Measurements from ENCODE around the gene ARMH3. TPM values are rescaled to one million over a fixed set of nuclear protein-coding genes. Genes with fewer than 3 reads are reported as not detected.

The ARMH3 gene
- polyA plus RNA-seq, 1 experiment, result 18.5 TPM

- ChIA-PET POLR2A (no interaction called here), CTCF (interaction anchor here (0.9 kb wide), 2 partner anchors 10 to 132 kb away, joined by 3 read pairs; no protein-coding TSS in a partner anchor)
- Histone ChIP-seq H3K4me3 (ENCODE audit: low read depth, low read length) (no peak overlapping the region), H3K36me3 (ENCODE audit: control insufficient read depth, insufficient read depth, low read length) (peaks cover 2% of the 10 kb centered on the region), H3K27me3 (ENCODE audit: control insufficient read depth, insufficient read depth, low read length) (no peaks in the 10 kb centered on the region)
- DNase-seq (ENCODE audit: low read depth), result no peak
- TF ChIP-seq, protein P1, sequence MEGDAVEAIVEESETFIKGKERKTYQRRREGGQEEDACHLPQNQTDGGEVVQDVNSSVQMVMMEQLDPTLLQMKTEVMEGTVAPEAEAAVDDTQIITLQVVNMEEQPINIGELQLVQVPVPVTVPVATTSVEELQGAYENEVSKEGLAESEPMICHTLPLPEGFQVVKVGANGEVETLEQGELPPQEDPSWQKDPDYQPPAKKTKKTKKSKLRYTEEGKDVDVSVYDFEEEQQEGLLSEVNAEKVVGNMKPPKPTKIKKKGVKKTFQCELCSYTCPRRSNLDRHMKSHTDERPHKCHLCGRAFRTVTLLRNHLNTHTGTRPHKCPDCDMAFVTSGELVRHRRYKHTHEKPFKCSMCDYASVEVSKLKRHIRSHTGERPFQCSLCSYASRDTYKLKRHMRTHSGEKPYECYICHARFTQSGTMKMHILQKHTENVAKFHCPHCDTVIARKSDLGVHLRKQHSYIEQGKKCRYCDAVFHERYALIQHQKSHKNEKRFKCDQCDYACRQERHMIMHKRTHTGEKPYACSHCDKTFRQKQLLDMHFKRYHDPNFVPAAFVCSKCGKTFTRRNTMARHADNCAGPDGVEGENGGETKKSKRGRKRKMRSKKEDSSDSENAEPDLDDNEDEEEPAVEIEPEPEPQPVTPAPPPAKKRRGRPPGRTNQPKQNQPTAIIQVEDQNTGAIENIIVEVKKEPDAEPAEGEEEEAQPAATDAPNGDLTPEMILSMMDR (IDR thresholded peaks at IDR 0.05; ENCODE audit: insufficient read depth, low read depth, low read length), result no peak
These were observed 83.2 kb downstream of the ARMH3 start for GRCh38 chr10:101972761-101973160.

GRCh38 chr10:101969412-101969922, 86.5 kb downstream of the ARMH3 start:
- TF ChIP-seq, protein P1 (IDR thresholded peaks at IDR 0.05; ENCODE audit: insufficient read depth, low read depth, low read length), result no peak
- H3K36me3 ChIP-seq (ENCODE audit: control insufficient read depth, insufficient read depth, low read length), result peaks cover 1% of the 10 kb centered on the region
- CTCF ChIA-PET, result interaction anchor here (0.7 to 1.9 kb wide), 3 partner anchors 23 to 80 kb away, joined by 3 to 8 read pairs (median 3); no protein-coding TSS in a partner anchor
- POLR2A ChIA-PET, result no interaction called here
- no peaks in the 10 kb centered on the region for H3K27me3 ChIP-seq (ENCODE audit: control insufficient read depth, insufficient read depth, low read length)
- DNase-seq (ENCODE audit: low read depth), result no peak
- H3K4me3 ChIP-seq (ENCODE audit: low read depth, low read length), result no peak overlapping the region

GRCh38 chr10:101968940-101969321, 87.0 kb downstream of the ARMH3 start:
- DNase-seq (ENCODE audit: low read depth), result no peak
- ChIA-PET CTCF (interaction anchor here (0.8 to 1.9 kb wide), 2 partner anchors 24 to 79 kb away, joined by 3 to 8 read pairs; no protein-coding TSS in a partner anchor), POLR2A (no interaction called here)
- Histone ChIP-seq H3K27me3 (ENCODE audit: control insufficient read depth, insufficient read depth, low read length) (no peaks in the 10 kb centered on the region), H3K36me3 (ENCODE audit: control insufficient read depth, insufficient read depth, low read length) (peaks cover 1% of the 10 kb centered on the region), H3K4me3 (ENCODE audit: low read depth, low read length) (no peak overlapping the region)
- TF ChIP-seq, protein P1 (IDR thresholded peaks at IDR 0.05; ENCODE audit: insufficient read depth, low read depth, low read length), result no peak

- no peak for DNase-seq (ENCODE audit: low read depth)
- ChIA-PET POLR2A (interaction anchor here (0.7 kb wide), 1 partner anchor 173 kb away, joined by 3 read pairs; no protein-coding TSS in a partner anchor), CTCF (interaction anchor here (1.9 kb wide), 1 partner anchor 79 kb away, joined by 8 read pairs; no protein-coding TSS in a partner anchor)
- TF ChIP-seq, protein P1 (IDR thresholded peaks at IDR 0.05; ENCODE audit: insufficient read depth, low read depth, low read length), result no peak
- H3K4me3 ChIP-seq (ENCODE audit: low read depth, low read length), result no peak overlapping the region
- H3K27me3 ChIP-seq (ENCODE audit: control insufficient read depth, insufficient read depth, low read length), result no peaks in the 10 kb centered on the region
- peaks cover 1% of the 10 kb centered on the region for H3K36me3 ChIP-seq (ENCODE audit: control insufficient read depth, insufficient read depth, low read length)
These were observed 87.6 kb downstream of the ARMH3 start for GRCh38 chr10:101968286-101968939.

- ChIA-PET POLR2A (interaction anchor here (0.7 kb wide), 1 partner anchor 172 kb away, joined by 3 read pairs; no protein-coding TSS in a partner anchor), CTCF (no interaction called here)
- no peak for DNase-seq (ENCODE audit: low read depth)
- Histone ChIP-seq H3K4me3 (ENCODE audit: low read depth, low read length) (no peak overlapping the region), H3K36me3 (ENCODE audit: control insufficient read depth, insufficient read depth, low read length) (peaks cover 1% of the 10 kb centered on the region), H3K27me3 (ENCODE audit: control insufficient read depth, insufficient read depth, low read length) (no peaks in the 10 kb centered on the region)
- TF ChIP-seq, protein P1 (IDR thresholded peaks at IDR 0.05; ENCODE audit: insufficient read depth, low read depth, low read length), result no peak
These were observed 88.3 kb downstream of the ARMH3 start for GRCh38 chr10:101967713-101968112.

All from BJ (cell line).